Right lung (tissue), 10 donors: ENCODE results near the gene MDH2. TPM values are rescaled to one million over a fixed set of nuclear protein-coding genes. Genes with fewer than 3 reads are reported as not detected.
A peak's percentile ranks its signal among the peaks of the same experiment; 100 is the strongest.
"Not testable (repeated sequence)": the region's sequence is repeated elsewhere in the genome, so short reads cannot be mapped to it uniquely, and the experiment has no call there.

Source experiments
- DNase-seq, 2 donors: peaks; one replicate each; pipeline ENCODE4 v3.0.0-alpha.2; 2013
- long read RNA-seq, 8 donors: transcript quantifications; one replicate each; lab custom pipeline, GENCODE V29; 2026
- polyA plus RNA-seq, 5 donors: library from polyadenylated mRNA; unstranded; fragments of 120-200 nt; gene quantifications; one replicate each; pipeline versions ENCODE4 v1.2.1 to v1.2.3, GENCODE V29; 2013; ENCODE audit warnings: inconsistent platforms in 1 of 5, low replicate concordance in 1 of 5; ENCODE audit not compliant: insufficient read length in 5 of 5, insufficient read depth in 1 of 5

The MDH2 gene
- polyA plus RNA-seq: 100 to 1,000 TPM; 119 to 213 (median 152) TPM
- long read RNA-seq, donor 1, transcript MDH2-206 (4 exons, 551 nt): minor isoform, 5 of 152 reads
- long read RNA-seq, donor 1, transcript MDH2-201 (9 exons, 2,209 nt): major isoform, 64 of 152 reads
- long read RNA-seq, donor 1, partial matches to known transcripts: 71 of 152 reads
- long read RNA-seq, donor 1, other reads (novel, unspliced or antisense): 5 of 152 reads
- long read RNA-seq, donor 2, transcript MDH2-201 (9 exons, 2,209 nt): major isoform, 42 of 83 reads
- long read RNA-seq, donor 2, partial matches to known transcripts: 37 of 83 reads
- long read RNA-seq, donor 2, other reads (novel, unspliced or antisense): 0 of 83 reads
- long read RNA-seq, donor 3, transcript MDH2-201 (9 exons, 2,209 nt): major isoform, 48 of 110 reads
- long read RNA-seq, donor 3, partial matches to known transcripts: 52 of 110 reads
- long read RNA-seq, donor 3, other reads (novel, unspliced or antisense): 0 of 110 reads
- long read RNA-seq, donor 4, transcript MDH2-201 (9 exons, 2,209 nt): major isoform, 29 of 95 reads
- long read RNA-seq, donor 4, partial matches to known transcripts: 62 of 95 reads
- long read RNA-seq, donor 4, other reads (novel, unspliced or antisense): 0 of 95 reads
- long read RNA-seq, donor 5, transcript MDH2-206 (4 exons, 551 nt): minor isoform, 10 of 135 reads
- long read RNA-seq, donor 5, transcript MDH2-201 (9 exons, 2,209 nt): major isoform, 53 of 135 reads
- long read RNA-seq, donor 5, partial matches to known transcripts: 68 of 135 reads
- long read RNA-seq, donor 5, other reads (novel, unspliced or antisense): 0 of 135 reads
- long read RNA-seq, donor 6, transcript MDH2-201 (9 exons, 2,209 nt): major isoform, 84 of 156 reads
- long read RNA-seq, donor 6, transcript MDH2-206 (4 exons, 551 nt): minor isoform, 11 of 156 reads
- long read RNA-seq, donor 6, transcript MDH2-205 (2 exons, 648 nt): minor isoform, 6 of 156 reads
- long read RNA-seq, donor 6, partial matches to known transcripts: 53 of 156 reads
- long read RNA-seq, donor 6, other reads (novel, unspliced or antisense): 0 of 156 reads
- long read RNA-seq, donor 7, transcript MDH2-201 (9 exons, 2,209 nt): major isoform, 53 of 92 reads
- long read RNA-seq, donor 7, partial matches to known transcripts: 37 of 92 reads
- long read RNA-seq, donor 7, other reads (novel, unspliced or antisense): 0 of 92 reads
- long read RNA-seq, donor 8, transcript MDH2-201 (9 exons, 2,209 nt): major isoform, 24 of 42 reads
- long read RNA-seq, donor 8, partial matches to known transcripts: 14 of 42 reads
- long read RNA-seq, donor 8, other reads (novel, unspliced or antisense): 0 of 42 reads

- peak; percentile 94 to 95 for DNase-seq
Measured at GRCh38 chr7:76047811-76048667, at the start of gene MDH2, which contains the start of gene STYXL1. Gene MDH2 (plus strand): TSS chr7:76048106. CDS start chr7:76048161, 55 bp downstream. Gene STYXL1 (minus strand): TSS chr7:76048000. CDS start chr7:76030523, 17,477 bp downstream.

- DNase-seq: no peak
Measured at GRCh38 chr7:76000566-76000965, 47.3 kb upstream of the MDH2 start.

- no peak for DNase-seq
Measured at GRCh38 chr7:76002139-76002538, 45.8 kb upstream of the MDH2 start.

- no peak for DNase-seq
Measured at GRCh38 chr7:76002822-76003221, 45.1 kb upstream of the MDH2 start.

- no peak for DNase-seq
Measured at GRCh38 chr7:76003351-76003750, 44.6 kb upstream of the MDH2 start.

GRCh38 chr7:76005004-76005403 is 42.9 kb upstream of the MDH2 start:
- not testable (repeated sequence) for DNase-seq

- no peak for DNase-seq
Measured at GRCh38 chr7:76008156-76008687, 39.7 kb upstream of the MDH2 start.

- DNase-seq: no peak
Measured at GRCh38 chr7:76009672-76010600, 38.0 kb upstream of the MDH2 start.

GRCh38 chr7:76011442-76011861 is 36.5 kb upstream of the MDH2 start:
- peak; percentile 36 to 42 for DNase-seq

- no peak for DNase-seq
Measured at GRCh38 chr7:76016191-76016947, 31.5 kb upstream of the MDH2 start.

- DNase-seq: not testable (repeated sequence)
Measured at GRCh38 chr7:76018520-76018919, 29.4 kb upstream of the MDH2 start.

GRCh38 chr7:76020031-76020714 is 27.7 kb upstream of the MDH2 start:
- peak; percentile 42 to 53 for DNase-seq

- no peak for DNase-seq
Measured at GRCh38 chr7:76022026-76022780, 25.7 kb upstream of the MDH2 start.

- DNase-seq: no peak
Measured at GRCh38 chr7:76023002-76023401, 24.9 kb upstream of the MDH2 start.

GRCh38 chr7:76029682-76030081 is 18.2 kb upstream of the MDH2 start:
- not testable (repeated sequence) for DNase-seq

GRCh38 chr7:76031964-76032363 is 15.9 kb upstream of the MDH2 start:
- DNase-seq: no peak

- no peak for DNase-seq
Measured at GRCh38 chr7:76037310-76037709, 10.6 kb upstream of the MDH2 start.
